ENCODE results near the gene DOCK10.
A peak's percentile ranks its signal among the peaks of the same experiment; 100 is the strongest.

Gene DOCK10

DNA sequence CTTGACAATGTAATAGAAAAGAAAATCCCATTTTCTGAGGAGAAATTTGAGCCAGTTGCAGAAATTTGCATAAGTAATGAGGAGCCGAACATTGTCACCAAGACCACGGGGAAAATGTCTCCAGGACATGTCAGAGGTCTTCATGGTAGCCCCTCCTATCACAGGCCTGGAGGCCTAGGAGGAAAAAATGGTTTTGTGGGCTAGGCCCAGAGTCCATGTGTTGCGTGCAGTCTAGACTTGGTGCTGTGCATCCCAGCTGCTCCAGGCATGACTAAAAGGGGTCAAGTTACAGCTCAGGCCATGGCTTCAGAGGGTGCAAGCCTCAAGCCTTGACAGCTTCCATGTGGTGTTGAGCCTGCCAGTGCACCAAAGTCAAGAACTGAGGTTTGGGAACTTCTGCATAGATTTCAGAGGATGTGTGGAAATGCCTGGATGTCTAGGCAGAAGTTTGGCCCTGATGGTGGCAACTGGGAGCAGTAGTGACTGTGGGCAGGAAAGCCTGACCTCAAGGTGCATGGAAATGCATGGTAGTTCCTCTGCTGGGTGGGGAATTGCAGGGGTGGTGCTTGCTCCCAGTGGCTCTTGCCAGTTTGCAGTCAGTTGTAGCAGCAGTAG lies 284.2 kb downstream of the DOCK10 start:
- no peak for DNase-seq (ENCODE audit: low read depth)
- no peak for TF ChIP-seq CTCF (conservative IDR thresholded peaks at IDR 0.05; ENCODE audit: low read length)
- no peak overlapping the region for H3K4me3 ChIP-seq (ENCODE audit: low read length)

DNA sequence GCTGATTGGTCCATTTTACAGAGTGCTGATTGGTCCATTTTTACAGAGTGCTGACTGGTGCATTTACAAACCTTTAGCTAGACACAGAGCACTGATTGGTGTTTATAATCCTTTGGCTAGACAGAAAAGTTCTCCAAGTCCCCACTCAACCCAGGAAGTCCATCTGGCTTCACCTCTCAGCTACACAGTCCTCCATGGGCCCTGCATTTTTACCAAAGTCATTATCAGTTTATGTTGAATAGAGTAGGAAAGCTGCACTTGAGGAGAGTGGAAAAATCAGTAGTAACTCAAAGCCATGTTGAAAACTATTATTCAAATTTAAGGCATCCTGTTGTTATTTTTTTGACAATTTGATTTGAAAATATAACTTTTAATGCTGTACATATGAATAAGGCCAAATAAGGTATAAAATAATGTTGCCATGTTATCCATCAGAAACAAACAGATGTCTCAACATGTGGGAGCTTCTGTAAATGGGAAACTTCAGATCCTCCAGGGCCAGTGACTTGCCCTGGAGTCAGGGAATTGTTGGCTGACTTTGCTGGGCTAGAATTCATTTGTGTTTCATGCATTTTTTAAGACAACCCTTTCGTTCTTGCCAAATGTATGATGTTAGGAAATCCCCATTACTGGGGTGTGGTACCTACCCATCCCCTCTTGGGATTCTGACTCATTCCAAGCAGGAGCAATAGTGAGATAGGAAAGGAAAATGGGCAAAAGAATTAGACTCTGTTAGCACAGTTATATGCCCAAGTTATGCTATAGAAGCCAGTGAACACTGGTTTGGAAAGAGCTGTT lies 288.3 kb downstream of the DOCK10 start:
- H3K4me3 ChIP-seq (ENCODE audit: low read length): no peak overlapping the region
- peak; percentile 92 for DNase-seq (ENCODE audit: low read depth)
- TF ChIP-seq CTCF (conservative IDR thresholded peaks at IDR 0.05; ENCODE audit: low read length): no peak

- no peak for DNase-seq (ENCODE audit: low read depth)
Observed at GRCh38 chr2:224751996-224752698, 290.1 kb downstream of the DOCK10 start.

GRCh38 chr2:224749136-224749535 lies 293.1 kb downstream of the DOCK10 start:
- no peak for DNase-seq (ENCODE audit: low read depth)
- TF ChIP-seq CTCF (conservative IDR thresholded peaks at IDR 0.05; ENCODE audit: low read length): peak; percentile 35
- no peak overlapping the region for H3K4me3 ChIP-seq (ENCODE audit: low read length)

More at GRCh38 chr2:224751996-224752698, 290.1 kb downstream of the DOCK10 start:
- no peak for TF ChIP-seq CTCF (conservative IDR thresholded peaks at IDR 0.05; ENCODE audit: low read length)
- no peak overlapping the region for H3K4me3 ChIP-seq (ENCODE audit: low read length)

DNA sequence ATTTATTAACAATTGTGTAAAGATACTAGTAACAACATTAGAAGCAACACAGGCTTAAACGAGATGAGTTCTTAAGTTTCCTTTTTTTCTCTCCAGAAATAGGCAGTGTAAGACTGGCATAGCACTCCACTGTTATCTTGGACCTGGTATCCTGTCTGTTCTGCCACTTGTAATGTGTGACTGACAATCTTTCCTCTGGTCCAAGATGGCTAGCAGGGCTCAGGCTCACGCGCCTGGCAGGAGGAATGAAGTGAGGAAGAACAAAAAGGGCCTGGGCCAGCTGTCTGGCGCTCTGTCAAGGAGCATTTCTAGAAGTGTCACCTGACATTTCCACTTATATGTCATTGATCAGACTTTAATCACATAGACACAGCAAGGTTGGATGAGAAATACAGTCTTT lies 294.5 kb downstream of the DOCK10 start:
- H3K4me3 ChIP-seq (ENCODE audit: low read length): no peak overlapping the region
- no peak for DNase-seq (ENCODE audit: low read depth)
- TF ChIP-seq CTCF (conservative IDR thresholded peaks at IDR 0.05; ENCODE audit: low read length): no peak

DNA sequence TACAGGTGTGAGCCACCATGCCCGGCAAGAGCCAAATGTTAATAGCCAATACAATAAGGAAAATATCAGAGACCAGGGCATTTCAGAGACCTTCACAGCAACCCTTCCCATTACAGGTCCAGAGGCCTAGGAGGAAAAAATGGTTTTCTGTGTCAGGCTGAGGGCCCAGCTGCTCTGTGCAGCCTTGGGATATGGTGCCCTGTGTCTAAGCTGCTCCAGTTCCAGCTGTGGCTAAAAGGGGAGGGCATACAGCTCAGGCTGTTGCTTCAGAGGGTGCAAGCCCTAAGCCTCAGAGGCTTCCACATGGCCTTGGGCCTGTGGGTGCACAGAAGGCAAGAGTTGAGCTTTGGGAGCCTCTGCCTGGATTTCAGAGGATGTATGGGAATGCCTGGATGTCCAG lies 306.0 kb downstream of the DOCK10 start:
- no peak for DNase-seq (ENCODE audit: low read depth)
- TF ChIP-seq CTCF (conservative IDR thresholded peaks at IDR 0.05; ENCODE audit: low read length): no peak
- H3K4me3 ChIP-seq (ENCODE audit: low read length): no peak overlapping the region
